ENCODE results near the gene CALR3.

DNA sequence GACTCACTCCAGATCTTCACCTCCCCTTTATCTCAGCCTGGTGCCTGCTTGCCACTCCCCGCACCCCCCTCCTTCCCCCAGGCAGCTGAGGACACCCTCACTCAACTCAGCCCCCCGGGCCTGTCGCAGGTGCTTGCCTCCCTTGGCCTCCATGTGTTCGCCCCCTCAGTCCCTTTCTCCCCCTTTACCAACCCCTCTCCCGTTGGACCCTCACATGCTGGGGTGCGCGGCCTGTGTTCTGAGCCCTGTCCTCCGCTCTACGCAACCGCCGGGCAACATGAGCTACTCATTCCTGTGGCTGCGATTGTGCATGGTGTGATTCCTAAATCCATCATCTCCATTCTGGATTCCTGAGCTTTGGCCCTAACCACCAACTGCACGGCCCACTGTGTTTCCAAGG is 41.1 kb upstream of the CALR3 start:
- no peak for TF ChIP-seq EZH2phosphoT487 (IDR thresholded peaks at IDR 0.05)
- TF ChIP-seq, protein P1, sequence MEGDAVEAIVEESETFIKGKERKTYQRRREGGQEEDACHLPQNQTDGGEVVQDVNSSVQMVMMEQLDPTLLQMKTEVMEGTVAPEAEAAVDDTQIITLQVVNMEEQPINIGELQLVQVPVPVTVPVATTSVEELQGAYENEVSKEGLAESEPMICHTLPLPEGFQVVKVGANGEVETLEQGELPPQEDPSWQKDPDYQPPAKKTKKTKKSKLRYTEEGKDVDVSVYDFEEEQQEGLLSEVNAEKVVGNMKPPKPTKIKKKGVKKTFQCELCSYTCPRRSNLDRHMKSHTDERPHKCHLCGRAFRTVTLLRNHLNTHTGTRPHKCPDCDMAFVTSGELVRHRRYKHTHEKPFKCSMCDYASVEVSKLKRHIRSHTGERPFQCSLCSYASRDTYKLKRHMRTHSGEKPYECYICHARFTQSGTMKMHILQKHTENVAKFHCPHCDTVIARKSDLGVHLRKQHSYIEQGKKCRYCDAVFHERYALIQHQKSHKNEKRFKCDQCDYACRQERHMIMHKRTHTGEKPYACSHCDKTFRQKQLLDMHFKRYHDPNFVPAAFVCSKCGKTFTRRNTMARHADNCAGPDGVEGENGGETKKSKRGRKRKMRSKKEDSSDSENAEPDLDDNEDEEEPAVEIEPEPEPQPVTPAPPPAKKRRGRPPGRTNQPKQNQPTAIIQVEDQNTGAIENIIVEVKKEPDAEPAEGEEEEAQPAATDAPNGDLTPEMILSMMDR (IDR thresholded peaks at IDR 0.05) = no peak
